GM19395 (cell line): Measurements from ENCODE around the gene SPACA1.
"Not testable (repeated sequence)": the region's sequence is repeated elsewhere in the genome, so short reads cannot be mapped to it uniquely, and the experiment has no call there.

Source experiments
- ATAC-seq: cut with Tn5 transposase; IDR thresholded peaks from one replicate; pipeline ENCODE4 v1.9.1; 2021; ENCODE audit warnings: mild to moderate bottlenecking, moderate library complexity; ENCODE audit not compliant: unreplicated experiment

Gene SPACA1, protein sequence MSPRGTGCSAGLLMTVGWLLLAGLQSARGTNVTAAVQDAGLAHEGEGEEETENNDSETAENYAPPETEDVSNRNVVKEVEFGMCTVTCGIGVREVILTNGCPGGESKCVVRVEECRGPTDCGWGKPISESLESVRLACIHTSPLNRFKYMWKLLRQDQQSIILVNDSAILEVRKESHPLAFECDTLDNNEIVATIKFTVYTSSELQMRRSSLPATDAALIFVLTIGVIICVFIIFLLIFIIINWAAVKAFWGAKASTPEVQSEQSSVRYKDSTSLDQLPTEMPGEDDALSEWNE

DNA sequence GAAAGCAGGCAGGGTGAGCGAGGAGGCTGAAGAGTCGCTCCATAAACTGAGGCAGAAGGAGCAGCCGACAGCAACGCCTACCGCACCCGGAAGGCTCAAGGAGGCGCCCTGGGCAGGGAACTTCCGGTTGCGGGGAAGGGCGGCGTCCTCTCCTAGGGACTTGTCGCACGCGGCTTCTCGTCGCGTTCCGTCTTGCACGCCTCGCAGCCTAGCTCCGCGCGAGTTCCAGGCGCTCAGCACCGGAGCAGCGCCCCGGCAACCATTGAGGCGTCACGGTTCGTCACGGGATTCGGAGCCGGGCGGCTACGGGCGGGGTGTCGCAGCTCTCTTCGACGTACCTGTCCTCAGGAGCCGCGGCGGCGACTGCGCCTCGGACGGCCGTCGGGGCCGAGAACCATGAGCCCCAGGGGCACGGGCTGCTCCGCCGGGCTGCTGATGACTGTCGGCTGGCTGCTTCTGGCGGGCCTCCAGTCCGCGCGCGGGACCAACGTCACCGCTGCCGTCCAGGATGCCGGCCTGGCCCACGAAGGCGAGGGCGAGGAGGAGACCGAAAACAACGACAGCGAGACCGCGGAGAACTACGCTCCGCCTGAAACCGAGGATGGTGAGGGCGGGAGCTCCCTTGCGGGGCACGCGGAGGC lies at the start of gene SPACA1:
Gene SPACA1, plus strand, starts transcription at position 332 of the 641 bp plus-strand sequence. Its CDS starts 65 bp downstream, at position 397.
- ATAC-seq: no peak

DNA sequence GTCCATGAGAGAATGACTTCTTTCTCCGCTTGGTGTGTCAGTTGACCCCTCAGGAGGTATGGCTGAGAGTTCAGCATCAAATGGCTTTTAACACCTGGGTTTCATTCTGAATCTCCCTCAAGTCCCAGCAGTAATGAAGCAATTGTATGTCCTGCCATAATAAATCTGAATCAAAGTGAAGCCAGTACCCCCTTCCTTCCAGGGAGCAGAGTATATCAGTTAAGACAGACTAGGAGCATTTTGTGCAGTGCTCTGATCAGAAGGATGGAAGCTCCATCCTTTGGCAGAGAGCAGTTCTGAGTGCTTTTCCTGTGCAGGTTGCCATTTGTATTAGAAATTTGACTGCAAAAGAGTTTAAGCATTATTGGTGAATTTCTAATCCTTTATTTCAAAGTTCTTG lies 46.9 kb upstream of the SPACA1 start:
- ATAC-seq: no peak

DNA sequence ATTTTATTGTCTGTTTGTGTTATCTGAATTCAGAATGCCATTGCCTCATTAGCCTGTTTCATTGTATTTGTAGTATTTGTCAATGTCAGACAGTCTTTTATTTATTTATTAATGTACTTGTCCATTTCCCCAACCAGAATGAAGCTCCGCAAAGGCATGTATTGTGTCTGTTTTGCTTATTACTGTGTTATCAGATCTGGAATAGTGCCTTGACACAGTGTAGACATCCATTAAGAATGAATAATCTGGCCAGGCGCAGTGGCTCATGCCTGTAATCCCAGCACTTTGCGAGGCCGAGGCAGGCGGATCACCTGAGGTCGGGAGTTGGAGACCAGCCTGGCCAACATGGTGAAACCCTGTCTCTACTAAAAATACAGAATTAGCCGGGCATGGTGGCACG lies 46.4 kb upstream of the SPACA1 start:
- not testable (repeated sequence) for ATAC-seq

DNA sequence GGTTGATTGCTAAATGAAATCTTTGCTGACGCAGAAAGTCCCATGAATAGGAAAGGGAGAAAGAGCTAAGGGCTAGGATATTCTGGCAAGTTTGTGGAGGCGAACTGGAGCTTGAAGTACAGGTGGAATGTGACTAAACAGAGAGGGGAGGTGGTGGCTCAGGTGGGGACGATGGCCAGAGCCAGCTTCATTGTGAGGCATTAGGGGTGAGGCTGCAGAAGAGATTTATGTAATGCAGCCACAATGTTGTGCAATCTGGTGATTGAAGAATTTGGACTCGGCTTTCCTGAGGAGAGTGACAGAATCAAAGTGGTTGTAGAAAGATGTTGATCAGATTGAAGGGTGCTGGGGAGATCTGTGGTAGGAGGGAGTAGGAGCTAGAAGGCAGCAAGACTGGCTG lies 42.9 kb upstream of the SPACA1 start:
- no peak for ATAC-seq

DNA sequence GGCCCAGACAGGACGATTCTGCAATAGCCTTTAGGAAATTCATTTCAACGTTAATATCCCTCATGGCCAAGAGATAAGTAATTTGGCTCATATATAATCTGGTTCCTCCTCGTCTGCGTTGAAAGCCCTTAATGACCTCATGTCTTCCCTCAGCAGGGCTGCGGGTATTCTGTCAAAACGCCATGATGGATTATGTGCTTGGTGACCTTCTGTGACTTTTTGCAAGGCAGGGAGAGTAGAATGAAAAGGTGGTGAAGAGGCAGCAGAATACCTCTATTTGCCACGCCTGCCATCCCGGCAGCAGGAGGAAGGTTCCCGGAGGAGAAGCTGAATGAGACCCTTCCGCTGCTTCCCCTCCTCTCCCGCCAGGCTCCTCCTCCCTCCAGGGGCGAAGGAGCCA lies 41.1 kb upstream of the SPACA1 start:
- no peak for ATAC-seq

DNA sequence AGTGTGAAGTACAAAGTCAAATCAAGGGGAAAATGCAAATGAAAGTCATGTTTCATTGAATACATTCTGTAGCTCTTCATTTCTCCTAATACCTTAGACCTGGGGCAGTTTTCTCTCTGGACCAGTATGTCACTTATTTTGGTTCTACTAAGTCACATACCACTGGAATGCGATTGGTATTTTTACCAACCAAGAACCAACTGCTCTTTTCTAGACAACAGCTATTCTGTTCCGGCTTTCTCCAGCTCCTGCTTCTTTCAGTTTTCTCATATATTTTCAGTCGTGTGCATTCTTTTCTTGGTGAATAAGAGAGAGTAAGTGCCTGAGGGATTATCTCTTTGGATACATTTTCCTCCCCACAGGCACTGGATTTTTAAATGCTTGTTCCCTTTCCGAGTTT lies 39.2 kb upstream of the SPACA1 start:
- no peak for ATAC-seq

DNA sequence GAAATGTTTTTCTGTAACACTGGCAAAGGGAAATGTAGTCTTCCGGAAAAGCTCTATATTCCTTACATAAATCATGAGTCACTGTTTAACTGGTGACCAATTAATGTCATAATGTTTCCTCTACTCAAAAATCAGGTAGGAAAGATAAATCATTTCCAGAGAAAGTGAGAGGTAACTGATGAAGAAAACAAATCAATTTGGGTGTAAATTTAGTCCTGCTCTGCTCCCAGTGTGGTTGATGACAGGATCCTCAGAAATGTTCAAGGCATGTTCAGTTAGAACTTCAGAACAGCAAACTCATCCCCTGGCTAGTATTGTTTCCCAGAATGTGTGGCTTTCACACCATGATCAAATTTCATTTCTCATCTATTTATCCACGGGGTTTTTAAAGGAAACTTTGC lies 38.8 kb upstream of the SPACA1 start:
- no peak for ATAC-seq

DNA sequence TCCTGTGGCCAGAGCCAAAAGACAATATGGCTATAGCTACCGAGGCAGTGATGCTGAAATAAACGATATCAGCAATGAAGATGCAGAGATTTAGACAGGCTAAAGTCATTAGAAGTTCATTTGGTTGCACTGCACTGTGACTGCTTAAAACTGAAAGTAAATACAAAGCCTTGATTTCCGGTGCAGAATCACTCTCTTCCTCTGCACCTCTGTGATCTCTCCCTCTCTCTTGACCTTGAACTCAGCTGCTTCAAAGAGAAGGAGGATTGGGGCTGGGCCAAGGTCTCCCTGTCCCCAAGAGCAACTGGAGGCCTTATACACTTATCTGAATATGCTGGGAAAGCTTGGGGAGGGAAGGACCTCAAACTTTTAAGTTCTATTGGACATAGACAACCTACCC lies 34.6 kb upstream of the SPACA1 start:
- ATAC-seq: peak; percentile 81

DNA sequence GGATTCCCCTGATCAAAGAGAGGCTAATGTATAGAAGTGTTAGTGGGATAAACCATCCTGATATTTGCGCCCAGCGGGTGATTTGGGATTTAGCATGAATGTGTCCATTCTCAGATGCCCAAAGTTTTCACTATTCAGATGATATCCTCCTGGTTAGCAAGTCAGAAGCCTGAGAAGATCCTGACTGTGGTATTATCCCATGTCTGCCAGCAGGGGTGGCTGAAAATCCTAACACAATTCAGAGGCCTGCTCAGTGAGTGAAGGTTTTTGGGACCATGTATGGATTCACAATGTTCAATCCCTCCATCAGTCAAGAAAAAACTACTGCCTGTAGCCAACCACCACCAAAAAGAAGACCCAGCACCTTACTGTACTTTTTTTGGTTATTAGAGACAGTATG lies 34.1 kb upstream of the SPACA1 start:
- no peak for ATAC-seq

DNA sequence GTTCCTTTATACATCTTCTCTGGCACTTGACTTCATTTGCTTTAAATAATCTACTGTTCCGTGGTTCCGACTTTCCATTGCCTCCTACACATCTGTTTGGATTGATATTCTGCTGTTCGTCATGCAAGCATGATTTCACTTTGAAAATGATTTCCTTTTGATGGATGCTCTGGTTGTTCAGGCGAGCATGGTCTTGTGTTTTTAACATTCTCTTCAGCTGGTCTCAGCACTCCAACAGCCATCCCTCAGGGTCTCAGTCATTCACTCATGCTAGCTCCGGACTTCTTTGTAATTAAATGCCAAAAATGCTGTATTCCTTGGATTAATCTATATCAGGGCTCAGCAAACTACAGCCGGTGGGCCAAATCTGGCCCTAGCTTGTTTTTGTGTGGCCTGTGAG lies 27.2 kb upstream of the SPACA1 start:
- no peak for ATAC-seq

DNA sequence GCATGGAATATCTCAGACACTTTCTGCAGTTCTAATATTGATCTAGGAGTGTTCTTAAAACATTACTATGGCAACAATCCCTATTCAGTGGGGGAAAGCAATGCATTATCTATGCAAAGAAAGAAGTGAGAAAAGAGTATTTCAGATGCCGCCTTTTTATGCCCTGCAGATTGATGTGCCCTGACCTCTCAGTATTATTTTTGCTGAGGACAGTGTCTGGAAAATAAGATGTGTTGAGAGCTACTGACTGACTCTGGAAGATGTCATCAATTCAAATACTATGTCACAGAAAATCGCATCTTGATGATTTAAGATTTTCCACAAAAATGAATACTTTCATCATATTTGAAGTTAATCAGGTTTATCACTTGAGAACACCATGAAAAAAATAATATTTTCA lies 22.9 kb upstream of the SPACA1 start:
- ATAC-seq: no peak

DNA sequence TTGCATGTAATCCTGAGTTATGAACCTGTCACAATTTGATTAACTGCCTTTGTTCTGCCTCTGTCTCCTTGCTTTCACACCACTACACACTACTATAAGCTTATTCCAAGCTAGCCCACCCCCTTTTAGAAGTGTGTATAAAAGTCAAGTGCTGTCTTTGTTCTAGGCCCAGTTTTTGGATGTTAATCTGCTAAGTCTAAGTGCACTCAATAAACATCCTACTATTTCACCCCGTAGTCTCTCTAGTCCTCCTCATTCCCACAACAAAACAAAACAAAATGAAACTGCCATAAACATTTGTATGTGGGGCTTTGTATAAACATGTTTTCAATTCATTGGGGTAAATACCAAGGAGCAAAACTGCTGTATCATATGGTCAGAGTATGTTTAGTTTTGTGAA lies 16.1 kb upstream of the SPACA1 start:
- ATAC-seq: no peak

DNA sequence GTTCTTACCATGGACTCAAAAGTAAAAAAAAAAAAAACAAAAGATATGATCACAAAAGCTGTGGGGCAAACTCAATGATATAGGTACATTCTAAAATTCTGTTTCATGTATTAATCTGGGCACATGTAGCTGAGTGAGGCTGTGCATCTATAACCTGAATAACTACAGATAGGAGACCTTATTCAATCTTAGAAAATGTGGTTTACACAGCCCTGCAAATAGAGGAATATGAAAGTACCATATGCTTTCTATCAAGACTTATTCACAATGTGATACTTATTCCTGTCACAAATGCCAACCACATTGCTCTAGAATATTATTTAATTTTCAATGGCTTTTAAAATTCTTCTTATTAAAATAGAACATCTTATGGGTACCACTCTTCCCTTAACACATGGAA lies 3.1 kb upstream of the SPACA1 start:
- ATAC-seq: no peak

DNA sequence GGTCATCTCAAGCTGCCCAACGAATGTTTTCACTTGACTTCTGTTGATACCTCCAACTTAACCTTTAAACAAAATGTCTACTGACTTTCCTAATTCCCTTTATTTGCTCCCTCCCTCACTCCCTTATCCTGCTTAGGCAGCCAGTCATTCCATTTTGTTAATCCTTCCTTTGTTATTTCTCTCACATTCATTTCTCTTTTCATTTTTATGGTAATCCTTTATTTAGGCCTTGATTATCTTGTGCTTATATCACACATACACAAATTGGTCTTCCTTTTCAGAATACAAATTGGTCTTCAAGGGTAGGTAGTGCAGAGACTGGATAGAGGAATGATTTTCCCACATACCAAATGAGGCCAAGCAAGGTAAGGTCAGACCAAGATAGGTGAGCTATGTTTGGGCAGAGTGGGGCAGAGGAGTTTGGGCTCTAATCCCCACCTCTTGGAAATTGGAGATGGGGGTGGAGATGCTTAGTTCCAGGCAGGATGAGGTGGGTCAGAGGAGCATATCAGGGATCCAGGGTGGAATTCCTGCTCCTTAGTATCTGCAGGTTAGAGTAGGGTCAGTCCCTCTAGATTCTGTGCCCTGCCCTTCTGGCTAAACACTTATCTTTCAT lies 2.0 kb upstream of the SPACA1 start:
- ATAC-seq: no peak

DNA sequence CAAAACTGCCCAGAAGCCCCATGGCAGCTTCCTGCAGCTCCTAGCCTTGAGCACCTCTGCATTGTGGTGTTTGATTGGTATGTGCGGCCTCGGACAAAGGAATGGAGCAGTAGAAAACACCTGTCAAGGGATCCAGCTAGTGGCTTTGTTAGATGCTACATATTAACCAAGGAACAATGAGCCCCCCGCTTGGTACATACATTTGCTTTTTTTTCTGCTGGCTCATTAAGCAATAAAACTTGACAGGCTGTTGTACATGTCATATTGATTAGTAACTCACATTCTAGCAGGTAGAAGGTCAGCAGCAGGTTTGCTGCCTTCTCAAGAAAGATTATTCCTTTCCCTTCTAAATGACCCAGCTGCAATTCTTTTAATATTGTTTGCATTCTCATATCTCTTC lies 937 bp downstream of the SPACA1 start:
- ATAC-seq: no peak

DNA sequence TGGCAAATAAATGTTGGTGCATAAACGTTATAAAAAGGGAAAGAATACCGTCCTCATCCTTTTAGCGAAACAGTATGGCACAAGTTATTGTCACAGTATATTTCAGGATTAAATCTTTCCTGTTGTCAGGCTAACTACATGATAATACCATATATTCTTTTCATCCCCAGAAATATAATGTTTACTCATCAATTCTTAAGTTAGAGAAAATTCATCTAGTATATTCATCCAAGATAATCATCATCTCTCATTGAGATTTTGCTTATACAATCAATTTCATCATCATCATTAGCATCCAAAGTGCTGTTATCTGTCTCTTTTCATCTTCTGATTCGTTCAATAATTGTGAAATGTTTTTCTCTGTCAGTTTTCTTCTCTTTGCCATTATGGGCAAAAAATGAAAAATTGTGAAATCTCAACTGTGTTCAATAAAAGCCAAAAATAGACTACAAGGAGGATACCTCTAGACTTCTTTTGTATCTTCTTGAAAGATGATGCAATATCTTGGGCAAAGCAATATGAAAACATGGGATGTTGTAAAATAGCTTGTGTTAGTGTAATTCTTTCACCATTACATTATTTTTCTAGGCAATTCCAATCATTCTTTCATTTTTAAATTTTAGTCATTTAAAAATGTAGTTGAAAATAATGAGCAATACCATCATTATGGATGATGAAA lies 2.6 kb downstream of the SPACA1 start:
- ATAC-seq: no peak

DNA sequence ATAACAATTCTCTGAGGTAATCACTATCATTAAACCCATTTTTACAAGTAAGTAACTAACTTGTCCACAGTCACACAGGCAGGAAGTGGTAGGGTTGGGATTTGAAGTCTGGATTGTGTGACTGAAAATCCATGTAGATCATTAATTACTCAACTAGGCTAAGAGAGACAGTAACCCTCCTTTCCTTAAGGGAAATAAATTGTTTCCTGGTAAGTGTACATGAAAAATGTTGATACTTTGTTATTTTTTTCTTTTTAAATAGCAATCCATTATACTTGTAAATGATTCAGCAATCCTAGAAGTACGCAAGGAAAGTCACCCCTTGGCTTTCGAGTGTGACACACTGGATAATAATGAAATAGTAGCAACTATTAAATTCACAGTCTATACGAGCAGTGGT lies 11.6 kb downstream of the SPACA1 start:
- ATAC-seq: no peak

DNA sequence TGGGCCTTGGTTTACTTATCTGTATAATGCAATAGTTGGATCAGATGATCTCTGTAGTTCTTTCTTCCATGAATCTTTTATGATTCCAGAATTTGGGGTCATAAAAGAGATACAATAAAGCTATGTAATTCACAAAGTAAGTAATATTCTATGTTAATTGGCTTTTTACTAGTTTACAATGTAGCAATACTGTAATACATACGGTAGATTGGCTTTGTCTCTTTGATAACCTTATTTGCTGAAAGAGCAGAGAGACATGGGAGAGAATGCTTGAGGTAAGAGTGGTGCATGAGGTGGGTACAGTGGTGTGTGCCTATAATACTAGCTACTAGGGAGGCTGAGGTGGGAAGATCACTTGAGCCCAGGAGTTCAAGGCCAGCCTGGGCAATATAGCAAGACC lies 14.7 kb downstream of the SPACA1 start:
- ATAC-seq: no peak

DNA sequence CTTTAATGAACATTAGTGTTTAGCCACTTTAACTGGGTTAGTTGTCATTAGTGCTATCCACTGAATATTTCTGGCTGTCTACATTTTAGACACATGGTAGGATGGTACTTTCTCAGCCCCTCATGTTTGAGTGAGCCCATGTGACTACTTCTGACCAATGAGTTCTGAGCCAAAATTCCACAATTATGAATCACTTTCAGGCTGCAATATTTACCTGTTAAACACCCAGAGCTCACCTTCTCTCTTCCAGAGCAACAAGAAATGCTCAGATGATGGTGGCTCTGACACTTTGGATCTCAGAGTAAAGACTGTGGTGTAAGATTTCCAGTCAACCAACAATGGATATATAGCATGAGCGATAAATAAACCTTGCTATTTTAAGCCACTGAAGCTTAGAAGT lies 24.8 kb downstream of the SPACA1 start:
- no peak for ATAC-seq

DNA sequence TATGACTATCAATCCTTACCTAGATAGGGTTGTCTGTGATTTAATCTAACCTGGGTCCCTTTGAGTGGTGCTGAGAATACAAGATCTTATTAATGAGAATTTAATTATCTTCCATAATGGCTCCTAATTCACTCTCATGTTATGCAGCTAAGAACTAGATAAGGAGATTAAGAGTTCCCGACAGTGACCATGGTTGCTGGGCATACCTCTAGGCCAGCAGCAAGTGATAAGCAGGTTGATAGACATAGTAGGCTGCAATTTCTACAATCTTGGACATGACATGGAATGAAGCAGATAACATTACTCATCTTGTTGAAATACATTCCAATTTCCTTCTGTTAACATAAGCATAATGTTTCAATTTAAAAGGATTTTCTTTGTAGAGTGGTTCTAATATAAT lies 27.1 kb downstream of the SPACA1 start:
- ATAC-seq: no peak

DNA sequence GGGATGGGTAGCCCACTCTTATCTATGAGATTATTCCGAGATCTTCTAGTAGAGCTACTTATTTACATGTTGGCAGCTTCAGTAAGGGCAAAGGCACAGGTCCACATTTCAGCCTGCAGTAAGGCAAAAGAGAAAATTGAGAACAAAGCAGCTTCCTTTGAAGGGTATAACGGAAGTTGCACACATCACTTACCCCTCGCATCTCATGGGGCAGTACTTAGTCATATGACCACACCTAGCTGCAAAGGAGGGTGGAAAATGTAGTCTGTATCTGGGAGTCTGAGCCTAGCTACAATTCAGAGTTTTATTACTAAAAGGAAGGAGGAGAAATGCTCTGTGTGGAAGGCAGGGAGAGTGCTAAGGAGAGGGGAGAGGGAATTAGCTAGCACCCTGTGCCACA lies 29.7 kb downstream of the SPACA1 start:
- ATAC-seq: no peak

DNA sequence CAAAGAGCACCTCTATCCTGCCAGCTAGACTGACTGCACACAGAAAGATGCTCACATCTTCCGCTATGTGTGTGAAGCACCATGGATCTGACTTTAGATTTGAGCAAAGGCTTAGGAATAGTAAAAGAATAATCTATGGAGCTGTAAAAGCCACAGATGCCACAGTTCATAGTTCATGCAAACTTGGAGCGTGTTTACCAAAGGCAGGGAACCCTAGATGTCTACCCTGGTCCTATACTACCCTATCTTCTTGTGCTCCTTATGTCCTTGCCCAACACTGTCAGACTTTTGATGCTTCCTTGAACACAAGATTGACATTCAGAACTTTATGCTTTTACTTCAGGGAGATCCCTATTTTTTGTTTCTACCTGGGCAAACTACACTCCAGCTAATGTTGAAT lies 39.2 kb downstream of the SPACA1 start:
- ATAC-seq: no peak
